Stimulated activated CD8-positive, alpha-beta memory T cell treated with anti-CD3 and anti-CD28 coated beads, Interleukin-4, amount 100 ng/mL, for 48 hours (primary cell): ENCODE measurements around the gene CCDC85C.

ENCODE experiments used
- DNase-seq: peaks from one replicate; pipeline ENCODE4 v3.0.0-alpha.2; 2020

CCDC85C gene

GRCh38 chr14:99552572-99553216 lies 51.3 kb downstream of the CCDC85C start:
- DNase-seq = no peak

- no peak for DNase-seq
These were observed 51.9 kb downstream of the CCDC85C start for GRCh38 chr14:99552021-99552553.

GRCh38 chr14:99551034-99551922 lies 52.7 kb downstream of the CCDC85C start:
- DNase-seq = no peak

GRCh38 chr14:99550387-99550992 lies 53.5 kb downstream of the CCDC85C start:
- no peak for DNase-seq

- no peak for DNase-seq
These were observed 54.3 kb downstream of the CCDC85C start for GRCh38 chr14:99549684-99550083.

- no peak for DNase-seq
These were observed 55.0 kb downstream of the CCDC85C start for GRCh38 chr14:99548871-99549515.

GRCh38 chr14:99548255-99548654 lies 55.8 kb downstream of the CCDC85C start:
- DNase-seq = no peak

- no peak for DNase-seq
These were observed 57.6 kb downstream of the CCDC85C start for GRCh38 chr14:99546234-99546879.

GRCh38 chr14:99545586-99545985 lies 58.4 kb downstream of the CCDC85C start:
- no peak for DNase-seq

GRCh38 chr14:99544991-99545390 lies 59.0 kb downstream of the CCDC85C start:
- DNase-seq = no peak

GRCh38 chr14:99543985-99544384 lies 60.0 kb downstream of the CCDC85C start:
- DNase-seq = no peak

GRCh38 chr14:99543370-99543769 lies 60.6 kb downstream of the CCDC85C start:
- no peak for DNase-seq

- no peak for DNase-seq
These were observed 61.4 kb downstream of the CCDC85C start for GRCh38 chr14:99542566-99542965.

- no peak for DNase-seq
These were observed 62.1 kb downstream of the CCDC85C start for GRCh38 chr14:99541677-99542470.

GRCh38 chr14:99541211-99541610 lies 62.8 kb downstream of the CCDC85C start:
- no peak for DNase-seq

GRCh38 chr14:99540196-99541032 lies 63.6 kb downstream of the CCDC85C start:
- no peak for DNase-seq

GRCh38 chr14:99539491-99539890 lies 64.5 kb downstream of the CCDC85C start:
- DNase-seq = no peak

- no peak for DNase-seq
These were observed 65.3 kb downstream of the CCDC85C start for GRCh38 chr14:99538733-99539132.

- no peak for DNase-seq
These were observed 65.7 kb downstream of the CCDC85C start for GRCh38 chr14:99538275-99538674.

- DNase-seq = no peak
These were observed 66.6 kb downstream of the CCDC85C start for GRCh38 chr14:99537399-99537798.
